T1000 (cell line): ENCODE measurements around the gene ADPGK.
"Not testable (repeated sequence)": the region's sequence is repeated elsewhere in the genome, so short reads cannot be mapped to it uniquely, and the experiment has no call there.

Source experiments
- DNase-seq: peaks from one replicate; lab custom pipeline; 2025; ENCODE audit warnings: mixed read lengths; lab: John Stamatoyannopoulos, UW

ADPGK gene

DNA sequence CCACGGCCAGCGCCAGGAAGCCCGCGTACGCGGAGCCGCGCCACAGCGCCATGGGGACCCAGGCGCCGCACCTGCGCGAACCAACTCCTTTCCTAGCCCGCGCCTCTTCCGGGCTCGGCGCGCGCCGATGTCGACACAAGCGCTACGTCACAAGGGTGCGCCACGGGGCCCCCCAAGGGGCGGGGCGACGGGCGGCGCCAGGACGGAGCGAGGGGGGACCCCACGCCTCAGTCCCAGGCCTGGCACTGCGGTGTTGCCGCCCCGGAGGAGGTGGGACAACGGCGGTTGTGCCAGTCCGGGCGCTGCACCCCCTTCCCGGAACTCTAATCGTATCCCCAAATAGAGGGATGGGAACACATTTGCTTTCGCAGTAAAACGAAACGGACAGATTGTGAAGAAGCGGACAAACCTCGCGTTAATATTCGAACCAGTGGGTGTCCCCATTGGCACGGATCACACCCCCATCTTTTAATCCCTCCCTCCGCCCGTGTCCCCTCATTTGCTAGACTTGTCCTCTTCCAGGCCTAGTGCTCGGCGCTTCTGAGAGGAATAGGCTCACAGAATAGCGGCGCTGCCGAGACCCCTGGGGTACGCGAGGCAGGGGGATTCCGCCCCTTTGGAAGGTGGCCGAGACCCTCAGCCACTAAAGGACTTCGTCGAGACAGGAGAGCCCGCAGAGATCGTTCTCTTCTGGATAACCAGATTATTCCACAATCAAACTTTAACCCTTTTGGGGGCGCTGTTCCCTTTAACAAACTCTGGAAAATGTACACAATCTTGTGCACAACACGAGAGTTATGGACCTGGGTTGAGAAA, at the start of gene ADPGK:
ADPGK (minus strand) TSS at position 119 of the 816 bp plus-strand sequence; CDS start at position 52, 67 bp downstream.
- DNase-seq = peak; percentile 80

DNA sequence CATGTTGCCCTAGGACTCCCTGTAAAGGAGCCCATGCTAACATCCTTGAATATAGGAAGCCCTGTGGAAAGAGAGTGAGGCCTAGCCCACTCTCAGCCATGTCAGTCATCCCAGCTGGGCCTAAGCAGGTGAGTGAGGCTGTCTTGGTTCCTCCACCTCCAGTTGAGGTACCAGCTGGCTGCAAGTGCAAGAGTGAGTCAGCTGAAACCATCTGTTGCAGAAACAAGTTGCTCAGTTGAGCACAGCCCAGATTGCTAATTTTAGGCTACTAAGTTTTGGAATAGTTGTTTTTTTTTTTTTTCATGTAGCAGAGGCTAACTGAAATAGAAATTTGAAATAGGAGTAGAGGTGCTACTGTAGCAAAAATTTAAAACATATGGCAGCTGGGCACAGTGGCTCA, 43.7 kb upstream of the ADPGK start:
- DNase-seq = no peak

DNA sequence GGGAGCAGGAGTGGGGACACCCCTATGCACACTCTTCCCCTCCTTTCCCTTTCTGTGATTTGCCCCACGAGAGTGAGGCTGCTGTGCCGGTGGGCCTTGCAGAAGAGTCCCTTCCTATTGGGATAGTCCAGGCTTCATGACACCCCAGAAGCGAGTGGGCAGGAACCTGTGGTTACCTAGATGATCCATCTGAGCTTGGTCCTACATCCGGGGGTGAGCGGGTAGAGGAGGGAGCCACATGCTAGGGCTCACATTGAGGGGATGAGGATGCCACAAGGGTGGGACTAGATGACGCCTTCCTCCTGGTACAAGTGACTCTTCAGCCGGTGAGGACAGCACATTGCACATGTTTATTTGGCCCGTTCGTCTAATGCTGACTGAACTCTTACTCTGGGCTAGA, 43.1 kb upstream of the ADPGK start:
- no peak for DNase-seq

DNA sequence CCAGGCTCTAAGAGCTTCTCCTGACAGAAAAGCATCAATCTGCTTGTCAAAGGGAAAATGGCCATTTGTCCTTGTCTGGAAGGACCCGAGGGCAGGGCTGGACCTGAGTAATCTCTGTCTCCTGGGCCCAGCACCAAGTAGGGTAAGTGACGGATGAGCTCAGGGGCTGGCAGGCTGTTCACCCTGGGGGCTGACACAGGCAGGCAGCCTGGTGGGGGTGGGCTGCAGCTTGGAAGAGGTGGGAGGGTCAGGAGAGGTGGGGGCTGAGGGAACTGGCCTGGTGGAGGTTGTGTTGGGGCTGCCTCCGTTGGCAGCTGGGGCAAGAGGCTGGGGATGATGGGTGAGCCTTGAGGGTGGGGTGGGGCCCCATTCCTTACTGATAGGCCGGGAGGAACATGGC, 42.3 kb upstream of the ADPGK start:
- DNase-seq = no peak

DNA sequence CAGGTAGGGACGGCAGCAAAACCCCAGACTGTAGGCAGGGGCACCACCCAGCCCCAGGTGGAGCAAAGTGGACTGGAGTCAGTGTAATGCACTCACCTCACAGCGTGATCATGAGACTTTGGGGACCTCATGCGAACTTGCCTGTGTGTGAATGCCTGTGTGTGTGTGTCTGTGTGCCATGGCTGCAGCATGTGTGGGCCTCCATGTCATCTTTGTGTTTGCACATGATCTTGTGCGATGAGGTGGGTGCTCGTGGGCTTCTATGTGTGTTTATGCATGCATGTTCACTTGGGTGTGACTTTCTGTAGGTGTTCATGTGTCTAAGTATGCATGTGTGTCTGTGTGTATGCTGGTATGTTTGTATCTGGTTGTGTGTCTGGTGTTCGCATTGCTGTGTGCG, 41.2 kb upstream of the ADPGK start:
- DNase-seq = no peak

DNA sequence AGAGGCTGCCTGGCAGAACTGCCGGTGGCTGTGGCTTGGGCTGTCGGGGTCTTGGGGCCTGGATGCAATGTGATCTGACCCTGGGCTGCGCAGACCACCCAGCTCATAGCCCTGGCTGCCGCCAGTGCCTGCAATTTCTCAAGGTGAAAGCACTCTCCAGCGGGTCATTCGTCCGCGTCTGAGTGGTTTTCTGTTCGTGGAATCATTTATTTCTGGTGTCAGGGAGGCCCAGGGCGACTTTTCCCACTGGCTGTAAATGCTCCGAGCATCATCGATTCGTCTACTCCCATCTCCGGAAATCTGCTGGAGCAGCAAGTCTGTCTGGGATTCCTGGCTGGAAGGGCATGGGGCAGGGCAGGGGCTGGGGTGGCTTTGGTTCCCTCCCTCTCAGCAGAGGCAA, 40.6 kb upstream of the ADPGK start:
- DNase-seq = no peak

DNA sequence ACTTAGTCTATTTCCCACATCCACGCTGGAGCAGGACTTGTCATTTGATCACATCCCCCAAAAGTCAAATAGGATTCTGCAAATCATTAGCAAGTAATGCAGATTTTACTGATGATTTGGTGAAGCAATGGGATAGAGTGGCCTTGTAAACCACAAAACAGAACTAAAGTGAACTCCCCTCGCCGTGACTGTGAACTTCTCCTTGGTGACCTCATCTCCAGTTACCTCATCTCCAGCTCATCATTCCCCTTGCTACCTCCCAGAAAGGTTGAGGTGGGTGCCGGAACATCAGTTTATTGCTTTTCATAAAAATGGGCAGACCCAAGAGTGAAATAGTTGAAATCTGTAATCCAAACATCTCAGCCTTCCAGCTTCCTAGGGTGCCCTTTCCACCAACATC, 36.7 kb upstream of the ADPGK start:
- no peak for DNase-seq

DNA sequence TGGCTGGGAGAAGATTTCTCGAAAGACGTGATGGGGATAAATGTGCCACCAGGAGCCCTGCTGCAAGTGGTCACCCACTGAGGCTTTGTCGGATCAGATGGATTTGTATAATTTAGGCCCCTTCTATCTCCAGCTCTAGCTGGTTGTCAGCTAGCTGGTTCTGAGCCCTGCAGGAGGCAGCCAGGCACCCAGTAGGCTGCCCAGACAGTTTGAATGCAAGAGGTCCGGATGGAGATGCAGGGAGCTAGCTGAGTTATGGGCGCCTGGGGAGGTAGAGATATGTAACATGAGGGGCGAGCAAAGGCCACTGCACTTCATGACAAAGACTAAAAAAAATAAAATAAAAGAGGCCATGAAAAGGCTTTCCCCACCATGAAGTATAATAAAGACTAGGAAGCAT, 35.1 kb upstream of the ADPGK start:
- DNase-seq = no peak

DNA sequence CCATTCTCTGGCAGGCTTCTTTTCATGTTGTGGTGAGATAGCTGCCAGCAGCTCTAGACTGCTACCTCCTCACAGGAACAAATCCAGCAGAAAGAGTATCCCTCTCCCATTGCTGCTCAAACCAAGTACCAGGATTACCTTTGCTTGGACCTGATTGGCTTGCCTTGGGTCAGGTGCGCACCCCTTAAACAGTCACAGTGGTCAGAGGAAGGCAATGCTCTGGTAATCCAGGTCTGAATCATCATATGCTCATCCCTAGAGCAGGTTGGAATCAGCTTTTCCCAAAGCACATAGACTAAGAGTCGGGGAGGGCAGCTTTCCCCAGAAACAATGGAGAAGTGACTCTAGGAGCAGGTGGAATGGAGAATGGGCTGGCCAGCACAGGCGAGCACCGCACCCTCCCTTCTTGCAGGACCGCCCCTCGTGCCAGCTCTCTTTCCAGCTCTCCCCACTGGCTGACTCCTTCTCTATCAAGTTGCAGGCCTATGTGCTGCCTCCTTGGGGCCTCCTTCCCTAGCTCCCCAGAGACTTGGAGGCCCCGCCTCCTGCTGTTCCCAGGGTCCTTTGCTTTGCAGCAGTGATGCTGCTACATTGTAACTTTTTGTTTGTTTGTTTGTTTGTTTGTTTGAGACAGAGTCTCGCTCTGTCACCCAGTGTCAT, 29.9 kb upstream of the ADPGK start:
- DNase-seq = no peak

DNA sequence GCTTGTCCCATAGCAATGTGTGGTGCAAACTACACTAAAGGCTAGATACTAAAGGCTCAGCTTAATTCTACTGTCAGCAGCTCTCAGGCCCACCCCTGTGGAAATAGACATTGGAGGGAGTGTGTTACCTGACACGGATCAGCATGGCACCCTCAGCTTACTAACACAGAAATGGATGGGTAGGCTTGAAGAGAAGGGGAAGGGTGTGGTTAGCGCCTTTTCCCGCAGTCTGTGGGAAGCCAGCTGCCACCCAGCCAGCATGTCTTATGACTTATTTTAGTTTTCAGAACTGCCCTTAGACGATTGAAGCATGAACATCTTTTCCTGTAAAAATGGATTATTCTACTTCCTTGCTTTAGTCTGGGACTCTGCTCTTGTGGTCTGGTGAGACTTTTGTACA, 25.8 kb upstream of the ADPGK start:
- DNase-seq = no peak

DNA sequence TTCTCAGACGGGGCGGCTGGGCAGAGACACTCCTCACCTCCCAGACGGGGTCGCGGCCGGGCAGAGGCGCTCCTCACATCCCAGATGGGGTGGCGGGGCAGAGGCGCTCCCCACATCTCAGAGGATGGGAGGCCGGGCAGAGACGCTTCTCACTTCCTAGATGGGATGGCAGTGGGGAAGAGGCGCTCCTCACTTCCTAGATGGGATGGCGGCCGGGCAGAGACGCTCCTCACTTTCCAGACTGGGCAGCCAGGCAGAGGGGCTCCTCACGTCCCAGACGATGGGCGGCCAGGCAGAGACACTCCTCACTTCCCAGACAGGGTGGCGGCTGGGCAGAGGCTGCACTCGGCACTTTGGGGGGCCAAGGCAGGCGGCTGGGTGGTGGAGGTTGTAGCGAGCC, 23.8 kb upstream of the ADPGK start:
- DNase-seq = not testable (repeated sequence)

DNA sequence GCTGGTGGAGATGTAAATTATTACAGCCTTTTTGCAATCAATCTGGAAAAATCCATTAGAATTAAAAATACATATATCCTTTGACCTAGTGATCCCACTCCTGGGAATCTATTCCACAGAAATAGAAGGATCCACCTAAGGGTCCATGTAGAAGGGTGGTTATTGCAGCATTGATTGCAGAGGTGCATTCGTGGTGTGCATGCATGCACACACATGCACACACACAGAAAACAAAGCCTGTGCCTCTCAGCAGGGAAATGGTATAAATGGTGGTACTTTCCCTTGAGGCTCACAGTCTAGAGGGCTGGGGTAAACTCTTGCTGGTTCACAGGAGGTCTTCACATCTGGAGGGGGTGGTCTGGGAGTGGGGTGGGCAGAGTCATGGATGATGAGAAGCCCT, 19.4 kb upstream of the ADPGK start:
- DNase-seq = no peak

DNA sequence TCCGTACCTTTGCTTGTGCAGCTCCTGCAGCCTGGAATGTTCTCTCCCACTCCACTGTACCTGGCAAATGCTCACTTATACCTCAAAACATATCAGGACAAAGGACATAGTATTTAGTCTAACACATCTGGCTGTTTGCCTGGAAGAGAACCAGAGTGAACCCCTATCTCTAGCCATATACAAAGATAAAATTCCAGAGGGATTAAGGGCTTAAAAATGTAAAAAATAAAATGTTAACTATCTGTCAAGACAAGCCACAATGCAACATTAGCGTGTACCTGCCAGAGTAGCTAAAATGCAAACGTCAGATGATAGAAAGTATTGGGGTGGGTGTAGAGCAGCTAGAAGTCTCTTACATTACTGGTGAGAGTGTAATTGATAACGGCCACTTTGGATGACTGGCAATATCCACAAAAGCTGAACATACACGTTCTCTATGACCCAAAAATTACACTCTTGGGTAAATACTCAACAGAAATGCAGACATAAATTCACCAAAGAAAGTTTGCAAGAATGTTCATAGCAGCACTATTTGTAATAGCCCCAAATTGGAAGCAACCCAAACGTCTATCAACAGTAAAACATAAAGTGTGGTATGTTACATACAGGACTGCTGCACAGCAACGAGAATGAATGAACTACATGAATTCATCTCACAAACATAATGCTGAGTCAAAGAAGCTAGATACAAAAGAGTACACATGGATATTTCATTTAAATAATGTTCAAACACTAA, 18.2 kb upstream of the ADPGK start:
- DNase-seq = no peak

DNA sequence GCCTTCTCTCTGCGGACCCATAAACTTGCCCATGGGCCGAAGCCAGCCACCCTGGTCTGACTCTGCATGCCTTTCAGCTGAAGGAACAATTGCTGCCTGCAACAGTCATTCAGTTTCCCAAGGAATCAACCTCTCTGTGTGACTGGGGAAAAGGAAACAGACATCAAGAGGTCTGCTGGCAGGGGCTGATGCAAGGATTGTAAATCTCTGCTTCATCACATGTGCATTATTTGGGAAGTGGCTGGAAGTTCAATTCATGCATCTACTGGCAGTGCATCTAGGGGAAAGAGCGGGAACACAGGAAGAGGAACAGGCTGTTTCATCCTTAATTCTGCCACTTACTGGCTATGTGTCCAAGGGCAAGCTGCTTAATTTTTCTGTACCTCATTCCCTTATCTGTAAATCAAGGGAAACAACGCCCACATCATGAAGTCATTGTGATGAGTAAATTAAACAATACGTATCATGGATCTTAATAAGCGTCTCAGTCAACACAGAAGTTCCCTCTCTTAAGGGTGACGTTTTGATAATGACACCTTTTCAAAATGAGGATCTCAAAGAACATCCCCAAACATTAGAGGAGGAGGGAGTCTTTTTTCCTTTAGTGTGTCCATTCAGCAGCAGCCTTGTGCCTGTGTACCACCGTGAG, 17.4 kb upstream of the ADPGK start:
- no peak for DNase-seq

DNA sequence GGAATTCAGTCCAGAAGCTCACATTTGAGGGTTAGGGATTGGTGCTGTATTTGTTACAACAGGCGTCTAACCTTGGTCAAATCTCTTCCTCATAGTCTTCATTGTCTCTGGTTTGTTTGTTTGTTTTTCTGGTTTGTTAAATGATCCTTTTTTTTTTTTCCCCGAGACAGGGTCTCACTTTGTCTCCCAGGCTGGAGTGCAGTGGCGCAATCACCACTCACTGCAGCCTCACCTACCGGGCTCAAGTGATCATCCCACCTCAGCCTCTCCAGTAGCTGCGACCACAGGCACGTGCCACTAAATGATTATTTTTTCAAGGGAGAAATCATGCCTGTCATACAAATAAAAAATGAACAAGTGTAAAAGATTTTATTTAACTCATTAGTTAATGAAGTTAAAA, 14.3 kb upstream of the ADPGK start:
- DNase-seq = no peak

DNA sequence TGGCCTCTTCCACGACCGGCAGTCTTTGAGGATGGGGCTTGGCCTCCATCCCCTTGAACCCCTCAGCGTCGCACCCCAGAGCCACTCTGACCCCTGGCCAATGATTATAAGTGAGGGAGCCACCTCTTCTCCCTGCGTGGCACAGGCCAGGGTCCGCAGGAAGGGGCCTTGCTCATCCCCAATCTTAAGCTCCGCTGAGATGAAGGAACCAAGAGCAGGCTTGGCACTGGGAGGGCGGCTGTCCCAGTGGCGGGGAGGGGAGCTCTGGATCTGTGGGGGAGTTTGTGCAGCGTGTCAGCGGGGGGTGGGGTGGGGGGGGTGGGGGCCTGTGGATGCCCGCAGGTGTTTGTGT, 13.8 kb upstream of the ADPGK start:
- DNase-seq = no peak

DNA sequence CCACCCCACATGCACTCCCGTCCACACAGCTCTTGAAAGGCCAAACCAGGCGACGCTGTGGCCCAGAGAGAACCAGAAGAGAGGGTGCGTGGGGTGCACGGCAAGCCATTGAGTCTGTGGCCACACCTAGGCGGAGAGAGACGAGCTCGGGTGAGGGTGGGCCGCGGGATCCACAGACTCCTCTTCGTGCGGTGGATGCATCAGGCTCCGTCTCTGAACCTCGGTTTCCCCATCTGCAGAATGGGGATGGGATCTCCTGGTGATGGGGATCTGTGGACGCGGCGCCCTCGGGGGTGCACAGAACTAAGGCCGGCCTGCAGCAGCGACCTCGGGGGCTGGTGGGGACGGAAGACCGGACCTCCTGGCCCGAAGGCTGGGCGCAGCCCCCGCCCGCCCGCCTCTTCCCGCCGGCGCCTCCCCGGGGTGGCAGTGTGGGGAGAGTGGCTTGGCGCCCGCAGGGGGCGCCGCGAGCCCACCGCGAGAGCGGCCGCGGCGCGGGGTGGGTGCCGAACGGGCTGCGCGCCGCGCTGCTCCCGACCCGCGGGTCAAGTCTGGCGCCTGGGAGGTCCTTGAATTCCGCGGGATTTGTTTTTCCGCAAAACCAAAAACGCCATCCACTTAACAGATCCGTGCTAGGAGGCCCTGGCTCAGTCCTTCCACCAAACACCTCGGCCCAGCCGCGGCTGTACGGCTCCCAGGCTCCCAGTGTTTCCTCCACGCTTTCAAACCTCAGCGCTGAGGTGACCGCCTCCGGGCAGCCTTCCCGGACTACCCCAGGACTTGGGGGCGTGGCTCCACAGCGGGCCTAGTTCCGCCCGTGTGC, 13.2 kb upstream of the ADPGK start:
- peak; percentile 16 for DNase-seq

DNA sequence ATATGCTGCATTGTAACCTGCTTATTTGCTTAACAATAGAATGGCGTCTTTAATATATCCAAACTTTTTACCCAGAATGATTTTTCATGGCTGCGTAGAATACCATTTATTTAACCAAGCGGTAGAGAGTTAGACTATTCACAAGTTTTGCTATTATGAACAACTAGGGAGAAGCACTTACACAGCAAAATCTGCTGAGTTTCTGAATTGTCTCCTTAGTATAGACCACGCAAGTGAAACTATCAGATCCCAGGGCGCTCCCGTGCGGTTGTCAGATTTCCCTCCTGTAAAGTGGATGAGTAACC, 12.6 kb upstream of the ADPGK start:
- no peak for DNase-seq

DNA sequence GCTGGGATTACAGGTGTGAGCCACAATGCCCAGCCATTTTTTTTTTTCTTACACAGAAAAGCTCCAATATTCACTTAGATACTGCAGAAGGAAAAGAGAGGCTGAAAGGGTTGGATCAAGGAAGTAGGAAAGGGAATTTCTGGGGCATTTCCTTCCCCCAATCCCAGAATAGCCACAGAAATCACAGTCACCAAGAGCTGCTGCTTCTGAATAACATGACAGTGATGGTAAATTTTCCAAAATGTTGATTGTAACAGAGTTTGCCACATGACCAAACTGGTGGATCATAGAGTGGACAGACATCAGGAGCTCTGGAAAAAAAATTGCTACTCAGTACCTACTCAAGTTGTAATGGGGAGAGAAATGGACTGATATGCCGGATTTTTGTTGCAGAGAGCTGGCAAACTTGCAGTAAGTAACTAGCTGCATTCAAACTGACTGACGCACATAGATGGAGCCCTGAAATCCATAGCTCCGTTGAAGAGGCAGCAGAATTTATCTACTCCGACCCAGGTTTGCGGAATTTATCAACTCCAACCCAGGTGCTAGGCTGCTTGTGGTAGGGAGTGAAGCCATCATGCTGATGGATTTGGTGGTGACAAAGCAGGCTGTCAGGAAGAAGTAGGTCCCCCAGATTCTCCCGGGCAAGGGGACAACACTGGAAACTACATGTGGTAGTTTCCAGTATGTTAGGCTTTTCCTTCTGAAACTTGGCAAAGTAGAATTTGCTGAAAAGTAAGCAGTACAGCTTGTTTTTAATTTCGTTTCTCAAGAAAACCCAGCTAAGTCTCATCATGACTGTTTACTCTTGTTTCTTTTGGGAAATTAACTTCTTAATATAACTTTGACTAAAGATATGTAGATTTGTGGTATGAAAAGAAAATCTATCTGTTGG, 10.5 kb upstream of the ADPGK start:
- no peak for DNase-seq

DNA sequence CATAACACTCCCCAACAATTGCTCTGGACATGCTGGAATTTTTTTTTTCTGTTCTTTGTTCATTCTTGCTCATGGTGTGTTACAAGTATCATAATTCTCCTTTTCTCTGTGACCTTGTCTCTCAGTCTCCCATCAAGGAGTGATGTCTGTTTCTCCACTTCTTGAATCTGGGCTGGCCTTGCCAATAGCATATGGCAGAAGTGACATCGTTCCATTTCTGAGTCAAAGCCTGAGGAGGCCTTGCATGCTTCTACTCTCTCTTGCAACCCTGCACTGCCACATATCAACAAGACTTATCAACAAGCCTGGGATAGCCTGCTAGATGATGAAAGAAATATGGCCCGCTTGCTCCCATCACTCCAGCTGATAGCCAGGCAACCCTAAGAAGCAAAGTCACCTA, 8.9 kb upstream of the ADPGK start:
- DNase-seq = no peak
